Astrocyte of the cerebellum (primary cell): ENCODE measurements around the gene SMPD2.

Experiments
- DNase-seq: peaks from one replicate; pipeline ENCODE4 v3.0.0-alpha.2; 2011; ENCODE audit warnings: low read depth
- H3K4me3 ChIP-seq: 2 replicates; pipeline ENCODE4 v1.5.1; 2011; ENCODE audit warnings: mild to moderate bottlenecking, low read depth, low read length, moderate library complexity
- CTCF ChIP-seq: IDR thresholded peaks from 2 replicates; pipeline ENCODE4 v1.5.1; 2012; ENCODE audit warnings: low read length, low read depth, moderate library complexity, mild to moderate bottlenecking; ENCODE audit errors: missing control alignments
- in situ Hi-C: cut with HindIII; loops from 2 replicates; pipeline ENCODE4 v1.10.0; 2017; ENCODE audit warnings: low sequenced_read_pairs

The SMPD2 gene

GRCh38 chr6:109429496-109429895 lies 11.0 kb upstream of the SMPD2 start:
- in situ Hi-C loops: no loop called here
- no peak for DNase-seq
- no peak overlapping the region for H3K4me3 ChIP-seq
- no peak for TF ChIP-seq CTCF

GRCh38 chr6:109434456-109434855 lies 6.1 kb upstream of the SMPD2 start:
- no peak overlapping the region for H3K4me3 ChIP-seq
- in situ Hi-C loops: no loop called here
- TF ChIP-seq CTCF: no peak
- no peak for DNase-seq

GRCh38 chr6:109436041-109436440 lies 4.5 kb upstream of the SMPD2 start:
- no peak for DNase-seq
- TF ChIP-seq CTCF: no peak
- in situ Hi-C loops: no loop called here
- no peak overlapping the region for H3K4me3 ChIP-seq

- DNase-seq: no peak
- H3K4me3 ChIP-seq: peak overlapping the region; percentile 86
- TF ChIP-seq CTCF: peak; percentile 49
- in situ Hi-C loops: no loop called here
These were observed 719 bp downstream of the SMPD2 start for GRCh38 chr6:109441069-109441816.

GRCh38 chr6:109442393-109442924 lies 1.9 kb downstream of the SMPD2 start:
- in situ Hi-C loops: no loop called here
- TF ChIP-seq CTCF: no peak
- no peak for DNase-seq
- H3K4me3 ChIP-seq: no peak overlapping the region

- in situ Hi-C loops: no loop called here
- no peak overlapping the region for H3K4me3 ChIP-seq
- no peak for TF ChIP-seq CTCF
- DNase-seq: no peak
These were observed 3.0 kb downstream of the SMPD2 start for GRCh38 chr6:109443425-109443950.
